Common myeloid progenitor, CD34-positive (primary cell): ENCODE results near the gene SIGLECL1.
"Not testable (repeated sequence)": the region's sequence is repeated elsewhere in the genome, so short reads cannot be mapped to it uniquely, and the experiment has no call there.

Source experiments
- CTCF ChIA-PET: fragments of 350-600 bp; sonication (Branson Sonifier 250); formaldehyde crosslinking; loops from one replicate; lab custom pipeline; 2021; ENCODE audit warnings: antibody characterized with exemption; lab: Charles Lee
- POLR2A ChIA-PET: fragments of 350-600 bp; sonication (Branson Sonifier 250); formaldehyde crosslinking; loops from one replicate; lab custom pipeline; 2021; ENCODE audit warnings: antibody characterized with exemption; lab: Charles Lee
- DNase-seq, 3 donors: peaks; one replicate each; pipeline versions ENCODE4 v3.0.0 to v3.0.0-alpha.2; 2013
- H3K27ac ChIP-seq, 2 experiments: 1 replicate in 1 of 2; 2 replicates in 1 of 2; pipeline ENCODE4 v1.7.0; 2013; ENCODE audit warnings: inconsistent platforms in 2 of 2, low read length in 2 of 2, mild to moderate bottlenecking in 2 of 2, low read depth in 1 of 2, moderate library complexity in 1 of 2; ENCODE audit not compliant: severe bottlenecking in 2 of 2, insufficient read depth in 1 of 2, poor library complexity in 1 of 2
- H3K27me3 ChIP-seq, 5 experiments: replicated peaks in 2 of 5; 1 replicate in 3 of 5; 2 replicates in 2 of 5; pipeline versions ENCODE4 v1.6.1 to v1.7.0; 2013; ENCODE audit warnings: low read length in 4 of 5, mild to moderate bottlenecking in 2 of 5, moderate library complexity in 2 of 5, inconsistent platforms in 1 of 5; ENCODE audit not compliant: insufficient read depth in 5 of 5, control insufficient read depth in 4 of 5
- H3K36me3 ChIP-seq, 4 experiments: 1 replicate in 2 of 4; 2 replicates in 2 of 4; pipeline versions ENCODE4 v1.6.1 to v1.7.0; 2013; ENCODE audit warnings: low read length in 3 of 4, control low read depth in 1 of 4, mild to moderate bottlenecking in 1 of 4; ENCODE audit not compliant: control insufficient read depth in 4 of 4, insufficient read depth in 4 of 4
- H3K4me1 ChIP-seq, 4 experiments: 1 replicate in 3 of 4; 2 replicates in 1 of 4; pipeline versions ENCODE4 v1.6.1 to v1.7.1; 2013; ENCODE audit warnings: low read length in 3 of 4, mild to moderate bottlenecking in 3 of 4, control low read depth in 1 of 4, inconsistent platforms in 1 of 4, moderate library complexity in 1 of 4; ENCODE audit not compliant: control insufficient read depth in 4 of 4, insufficient read depth in 4 of 4; ENCODE audit errors: control extremely low read depth in 1 of 4
- H3K4me3 ChIP-seq, 7 experiments: 1 replicate in 4 of 7; 2 replicates in 3 of 7; pipeline versions ENCODE4 v1.5.1 to v1.7.0; 2013; ENCODE audit warnings: mild to moderate bottlenecking in 7 of 7, low read length in 6 of 7, moderate library complexity in 6 of 7, inconsistent platforms in 2 of 7, low read depth in 2 of 7, control low read depth in 1 of 7; ENCODE audit not compliant: insufficient read depth in 4 of 7, control insufficient read depth in 1 of 7; ENCODE audit errors: extremely low read depth in 1 of 7
- H3K9me3 ChIP-seq, 5 experiments: 1 replicate in 4 of 5; 2 replicates in 1 of 5; pipeline versions ENCODE4 v1.6.1 to v1.7.1; 2013; ENCODE audit warnings: low read length in 4 of 5, mild to moderate bottlenecking in 2 of 5, inconsistent platforms in 1 of 5, low read depth in 1 of 5, moderate library complexity in 1 of 5; ENCODE audit not compliant: control insufficient read depth in 4 of 5, insufficient read depth in 2 of 5; ENCODE audit errors: control extremely low read depth in 1 of 5
- WGBS: methylation state at CpG from one replicate; pipeline ENCODE4 v1.1.5; 2013; ENCODE audit not compliant: insufficient coverage; 5-methylcytosine and 5-hydroxymethylcytosine counted together

SIGLECL1 gene

GRCh38 chr19:51210874-51211361, 40.0 kb upstream of the SIGLECL1 start:
- POLR2A ChIA-PET, H3K9me3 ChIP-seq, H3K27ac ChIP-seq, H3K27me3 ChIP-seq, H3K36me3 ChIP-seq: not testable (repeated sequence)
- WGBS = 16% methylated on average over 9 of the region's 13 CpGs
- Histone ChIP-seq H3K4me3 (peak overlapping the region in 4 of 7 experiments; percentile 19 to 50 (median 36)), H3K4me1 (peaks cover 7 to 32% (median 16%) of the 10 kb centered on the region in 4 experiments)
- CTCF ChIA-PET = interaction anchor here (1.2 kb wide), 1 partner anchor 48 kb away, joined by 4 read pairs; no protein-coding TSS in a partner anchor
- peak in 1 of 3 donors; percentile 53 for DNase-seq

- 94% methylated on average over 3 of the region's 9 CpGs for WGBS
- Histone ChIP-seq H3K27ac (no peak overlapping the region), H3K4me3 (no peak overlapping the region), H3K27me3 (no peaks in the 10 kb centered on the region), H3K36me3 (peaks cover 0 to 8% (median 1%) of the 10 kb centered on the region in 4 experiments), H3K9me3 (no peaks in the 10 kb centered on the region), H3K4me1 (peaks cover 7 to 32% (median 16%) of the 10 kb centered on the region in 4 experiments)
- DNase-seq = no peak
- CTCF ChIA-PET = interaction anchor here (1.2 kb wide), 1 partner anchor 47 kb away, joined by 4 read pairs; no protein-coding TSS in a partner anchor
- POLR2A ChIA-PET = interaction anchor here (0.6 kb wide), 1 partner anchor 18 kb away, joined by 4 read pairs; no protein-coding TSS in a partner anchor
Observed at GRCh38 chr19:51211833-51212232, 39.0 kb upstream of the SIGLECL1 start.

GRCh38 chr19:51219307-51219706, 31.6 kb upstream of the SIGLECL1 start:
- H3K27me3 ChIP-seq = no peaks in the 10 kb centered on the region
- ChIA-PET POLR2A (interaction anchor here (0.6 kb wide), 1 partner anchor 44 kb away, joined by 3 read pairs; no protein-coding TSS in a partner anchor), CTCF (interaction anchor here (1.0 kb wide), 1 partner anchor 41 kb away, joined by 4 read pairs; no protein-coding TSS in a partner anchor)
- peaks cover 0 to 8% (median 1%) of the 10 kb centered on the region in 4 experiments for H3K36me3 ChIP-seq
- DNase-seq = peak; percentile 30 to 76 (median 63)
- no peak overlapping the region for H3K27ac ChIP-seq
- H3K4me1 ChIP-seq = peaks cover 7 to 29% (median 14%) of the 10 kb centered on the region in 4 experiments
- no CpG with 5 or more reads among the region's 1 CpG for WGBS
- H3K4me3 ChIP-seq = no peak overlapping the region
- H3K9me3 ChIP-seq = no peaks in the 10 kb centered on the region

- DNase-seq = no peak
- Histone ChIP-seq H3K27ac (no peak overlapping the region), H3K4me3 (no peak overlapping the region), H3K9me3 (no peaks in the 10 kb centered on the region), H3K36me3 (peaks cover 0 to 8% (median under 1%) of the 10 kb centered on the region in 4 experiments), H3K27me3 (no peaks in the 10 kb centered on the region), H3K4me1 (peaks cover 10 to 35% (median 21%) of the 10 kb centered on the region in 4 experiments)
- POLR2A ChIA-PET = interaction anchor here (0.6 kb wide), 1 partner anchor 45 kb away, joined by 3 read pairs; no protein-coding TSS in a partner anchor
- CTCF ChIA-PET = no interaction called here
- WGBS = 92% methylated on average over 1 of the region's 1 CpG
Observed at GRCh38 chr19:51219971-51220370, 30.9 kb upstream of the SIGLECL1 start.

- ChIA-PET POLR2A (no interaction called here), CTCF (no interaction called here)
- no peak overlapping the region for H3K27ac ChIP-seq
- no peak for DNase-seq
- no peaks in the 10 kb centered on the region for H3K9me3 ChIP-seq
- H3K4me3 ChIP-seq = no peak overlapping the region
- no peaks in the 10 kb centered on the region for H3K36me3 ChIP-seq
- no peaks in the 10 kb centered on the region for H3K27me3 ChIP-seq
- peaks cover 12 to 46% (median 31%) of the 10 kb centered on the region in 4 experiments for H3K4me1 ChIP-seq
Observed at GRCh38 chr19:51220996-51221395, 29.9 kb upstream of the SIGLECL1 start.

- peak in 1 of 3 donors; percentile 41 for DNase-seq
- no peaks in the 10 kb centered on the region for H3K9me3 ChIP-seq
- H3K27ac ChIP-seq = no peak overlapping the region
- POLR2A ChIA-PET = no interaction called here
- H3K27me3 ChIP-seq = no peaks in the 10 kb centered on the region
- H3K4me3 ChIP-seq = no peak overlapping the region
- H3K4me1 ChIP-seq = peaks cover 15 to 70% (median 45%) of the 10 kb centered on the region in 4 experiments
- H3K36me3 ChIP-seq = peaks cover 0 to 4% (median 0%) of the 10 kb centered on the region in 4 experiments
- CTCF ChIA-PET = interaction anchor here (0.6 to 1.9 kb wide), 4 partner anchors 13 to 35 kb away, joined by 3 to 7 read pairs (median 4); no protein-coding TSS in a partner anchor
- WGBS = no CpG with 5 or more reads among the region's 3 CpGs
Observed at GRCh38 chr19:51224163-51224641, 26.7 kb upstream of the SIGLECL1 start.

- peak; percentile 31 to 83 (median 70) for DNase-seq
- H3K36me3 ChIP-seq, H3K9me3 ChIP-seq, H3K27me3 ChIP-seq: not testable (repeated sequence)
- Histone ChIP-seq H3K4me1 (peaks cover 15 to 62% (median 39%) of the 10 kb centered on the region in 4 experiments), H3K27ac (peak within 1 kb of the TSS in 1 of 2 experiments; percentile 51), H3K4me3 (peak within 1 kb of the TSS in 5 of 7 experiments; percentile 20 to 79 (median 47))
- whole genome bisulfite sequencing = 4% methylated on average over 4 of the region's 11 CpGs
- CTCF ChIA-PET = interaction anchor here (0.6 to 2.4 kb wide), 5 partner anchors 12 to 39 kb away, joined by 3 to 13 read pairs (median 5); no protein-coding TSS in a partner anchor
- POLR2A ChIA-PET = interaction anchor here (1.8 kb wide), 1 partner anchor 33 kb away, joined by 4 read pairs; no protein-coding TSS in a partner anchor
Observed at GRCh38 chr19:51224898-51225393, 25.9 kb upstream of the SIGLECL1 start, which contains the start of gene CD33. Gene CD33, plus strand, starts transcription at chr19:51225080. Its CDS starts 39 bp downstream, at chr19:51225119.
